Osteoblast (primary cell): ENCODE measurements around the gene CHRM1. TPM values are rescaled to one million over a fixed set of nuclear protein-coding genes. Genes with fewer than 3 reads are reported as not detected.

Experiments used
- DNase-seq: peaks from one replicate; pipeline ENCODE4 v3.0.0; 2011; ENCODE audit warnings: low spot score, mixed read lengths; ENCODE audit not compliant: insufficient read length; ENCODE audit errors: missing footprints
- H2AFZ ChIP-seq: 2 replicates; pipeline ENCODE4 v1.6.0; 2011; ENCODE audit warnings: mild to moderate bottlenecking, low read length
- H3K27ac ChIP-seq: 2 replicates; pipeline ENCODE4 v1.5.1; 2011; ENCODE audit warnings: mild to moderate bottlenecking, low read depth, low read length, moderate library complexity
- H3K27me3 ChIP-seq: 2 replicates; pipeline ENCODE4 v1.6.0; 2012; ENCODE audit warnings: mild to moderate bottlenecking, control low read depth, inconsistent platforms, low read length, moderate library complexity; ENCODE audit not compliant: insufficient read depth
- H3K36me3 ChIP-seq: 2 replicates; pipeline ENCODE4 v1.5.1; 2011; ENCODE audit warnings: mild to moderate bottlenecking, low read length, control low read depth, moderate library complexity; ENCODE audit not compliant: insufficient read depth
- H3K4me1 ChIP-seq: 2 replicates; pipeline ENCODE4 v1.5.1; 2011; ENCODE audit warnings: mild to moderate bottlenecking, low read length, control low read depth, moderate library complexity; ENCODE audit not compliant: insufficient read depth
- H3K4me2 ChIP-seq: 2 replicates; pipeline ENCODE4 v1.6.0; 2011; ENCODE audit warnings: mild to moderate bottlenecking, low read length; ENCODE audit not compliant: insufficient read depth
- H3K4me3 ChIP-seq: fragments of 200-600 bp; sonication (generic); 3 replicates; pipeline ENCODE4 v1.5.1; 2012; ENCODE audit warnings: mild to moderate bottlenecking, low read length, inconsistent platforms; ENCODE audit not compliant: insufficient read depth
- H3K79me2 ChIP-seq: 2 replicates; pipeline ENCODE4 v1.6.0; 2012; ENCODE audit warnings: mild to moderate bottlenecking, low read length, control low read depth, inconsistent platforms; ENCODE audit not compliant: insufficient read depth
- H3K9me3 ChIP-seq: 2 replicates; pipeline ENCODE4 v1.5.1; 2011; ENCODE audit warnings: low read depth, low read length, control low read depth
- H4K20me1 ChIP-seq: 2 replicates; pipeline ENCODE4 v1.6.0; 2012; ENCODE audit warnings: mild to moderate bottlenecking, low read length, control low read depth; ENCODE audit not compliant: insufficient read depth
- total RNA-seq: library from RNA; depleted of rRNA; stranded (reverse); fragments of >200 nt; gene quantifications from 2 replicates; pipeline ENCODE4 v1.2.3, GENCODE V29; 2012
- TF ChIP-seq, protein P1 (sequence below): IDR thresholded peaks from 2 replicates; pipeline ENCODE4 v1.5.1; 2011; ENCODE audit warnings: mild to moderate bottlenecking, low read depth, low read length, moderate library complexity; ENCODE audit errors: extremely low read depth

The CHRM1 gene
- total RNA-seq, 1 donor, result not detected

DNA sequence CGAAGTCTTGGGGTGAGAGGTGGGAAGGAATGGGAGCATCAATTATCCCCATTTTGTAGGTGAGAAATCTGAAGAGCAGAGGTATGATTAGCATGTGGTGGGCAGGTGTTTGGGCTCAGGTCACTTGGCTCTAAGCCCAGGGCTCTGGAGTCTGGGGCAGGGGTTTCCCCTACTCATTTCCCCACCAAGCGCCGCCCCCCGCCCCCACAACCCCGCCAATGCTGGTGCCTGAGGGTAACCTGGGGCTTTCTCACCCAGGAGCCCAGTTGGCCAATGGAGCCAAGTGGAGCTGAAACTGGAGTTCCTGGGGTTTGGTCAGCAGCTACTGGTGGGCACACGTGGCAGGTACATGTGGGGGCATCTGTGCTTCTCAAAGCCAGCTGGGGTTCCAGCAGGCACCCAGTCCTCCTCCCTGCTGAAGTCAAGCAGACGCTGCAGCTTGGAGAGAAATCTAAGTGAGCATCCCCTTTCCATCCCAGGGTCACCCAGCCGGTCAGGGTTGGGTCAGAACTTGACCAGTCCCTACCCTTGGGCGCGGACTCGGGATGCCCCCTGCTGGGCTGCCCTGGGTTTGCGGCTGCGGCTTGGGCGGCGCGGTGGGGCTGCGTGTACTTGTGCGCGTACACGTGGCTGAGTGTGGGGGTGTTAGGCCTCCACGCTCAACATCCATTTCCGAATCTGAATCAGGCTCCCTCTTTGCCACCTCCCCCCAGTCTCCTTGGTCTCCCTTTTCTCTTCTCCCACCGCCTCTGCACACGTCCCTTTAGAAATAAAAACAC is 1.7 kb upstream of the CHRM1 start:
- H3K4me2 ChIP-seq, result peak overlapping the region; percentile 74
- no peak overlapping the region for H3K27ac ChIP-seq
- H3K27me3 ChIP-seq, result peaks cover 60% of the 10 kb centered on the region
- no peaks in the 10 kb centered on the region for H3K36me3 ChIP-seq
- DNase-seq, result peak; percentile 84
- H3K4me1 ChIP-seq, result peaks cover 10% of the 10 kb centered on the region
- no peaks in the 10 kb centered on the region for H3K9me3 ChIP-seq
- H2AFZ ChIP-seq, result no peak overlapping the region
- no peaks in the 10 kb centered on the region for H4K20me1 ChIP-seq
- TF ChIP-seq, protein P1, sequence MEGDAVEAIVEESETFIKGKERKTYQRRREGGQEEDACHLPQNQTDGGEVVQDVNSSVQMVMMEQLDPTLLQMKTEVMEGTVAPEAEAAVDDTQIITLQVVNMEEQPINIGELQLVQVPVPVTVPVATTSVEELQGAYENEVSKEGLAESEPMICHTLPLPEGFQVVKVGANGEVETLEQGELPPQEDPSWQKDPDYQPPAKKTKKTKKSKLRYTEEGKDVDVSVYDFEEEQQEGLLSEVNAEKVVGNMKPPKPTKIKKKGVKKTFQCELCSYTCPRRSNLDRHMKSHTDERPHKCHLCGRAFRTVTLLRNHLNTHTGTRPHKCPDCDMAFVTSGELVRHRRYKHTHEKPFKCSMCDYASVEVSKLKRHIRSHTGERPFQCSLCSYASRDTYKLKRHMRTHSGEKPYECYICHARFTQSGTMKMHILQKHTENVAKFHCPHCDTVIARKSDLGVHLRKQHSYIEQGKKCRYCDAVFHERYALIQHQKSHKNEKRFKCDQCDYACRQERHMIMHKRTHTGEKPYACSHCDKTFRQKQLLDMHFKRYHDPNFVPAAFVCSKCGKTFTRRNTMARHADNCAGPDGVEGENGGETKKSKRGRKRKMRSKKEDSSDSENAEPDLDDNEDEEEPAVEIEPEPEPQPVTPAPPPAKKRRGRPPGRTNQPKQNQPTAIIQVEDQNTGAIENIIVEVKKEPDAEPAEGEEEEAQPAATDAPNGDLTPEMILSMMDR, result peak; percentile 34
- H3K79me2 ChIP-seq, result no peaks in the 10 kb centered on the region
- no peak overlapping the region for H3K4me3 ChIP-seq

DNA sequence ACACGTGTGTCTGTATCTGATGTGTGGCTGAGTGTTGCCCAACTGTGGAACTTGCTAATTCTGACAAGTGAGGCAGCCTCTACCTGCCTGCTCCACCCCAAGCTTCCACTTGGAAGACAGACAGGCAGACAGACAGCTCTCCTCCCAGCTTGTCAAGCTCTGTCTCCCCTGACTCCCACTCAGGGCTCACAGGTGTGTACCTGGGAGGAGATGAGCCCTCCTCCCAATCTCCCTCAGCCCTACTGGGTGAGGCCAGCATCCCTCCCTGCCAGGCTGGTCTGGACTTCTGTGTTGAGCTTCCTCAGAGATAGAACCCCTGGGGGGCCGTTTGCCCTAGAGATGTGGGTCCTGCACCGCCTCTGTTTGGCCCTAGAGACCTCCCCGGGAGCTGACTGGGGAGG is 1.0 kb upstream of the CHRM1 start:
- no peak overlapping the region for H2AFZ ChIP-seq
- TF ChIP-seq, protein P1, result no peak
- H3K27ac ChIP-seq, result no peak overlapping the region
- no peaks in the 10 kb centered on the region for H3K79me2 ChIP-seq
- peaks cover 10% of the 10 kb centered on the region for H3K4me1 ChIP-seq
- H3K4me3 ChIP-seq, result no peak overlapping the region
- H3K4me2 ChIP-seq, result no peak overlapping the region
- H4K20me1 ChIP-seq, result no peaks in the 10 kb centered on the region
- DNase-seq, result no peak
- no peaks in the 10 kb centered on the region for H3K36me3 ChIP-seq
- no peaks in the 10 kb centered on the region for H3K9me3 ChIP-seq
- peaks cover 54% of the 10 kb centered on the region for H3K27me3 ChIP-seq

DNA sequence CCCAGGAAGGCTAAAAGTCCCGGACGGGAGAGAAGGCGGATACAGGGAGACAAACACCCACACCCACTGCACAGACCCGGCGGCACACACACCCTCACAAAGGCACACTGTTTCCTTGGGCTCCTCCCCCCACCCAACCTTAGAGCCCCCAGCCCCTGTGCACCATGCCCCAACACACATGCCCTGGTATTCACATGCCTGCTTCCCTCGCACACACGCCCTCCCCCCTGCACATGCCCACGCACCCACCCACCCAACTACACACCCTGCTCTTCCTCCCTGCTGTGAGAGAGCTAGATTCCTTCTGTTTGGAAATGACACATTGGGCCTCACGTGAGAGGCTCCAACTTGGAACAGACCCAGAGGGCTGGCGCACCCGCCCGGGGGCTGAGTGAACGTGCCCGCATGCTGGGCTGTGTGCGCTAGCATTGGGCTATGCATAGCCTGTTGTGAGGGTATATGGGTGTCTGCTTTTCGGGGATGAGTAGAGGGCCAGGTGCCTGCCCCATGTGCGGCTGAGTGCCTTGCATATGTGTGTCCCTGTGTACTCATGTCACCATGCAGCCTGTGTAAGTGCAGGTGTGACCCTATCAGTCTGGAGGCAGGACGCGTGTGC is 518 bp upstream of the CHRM1 start:
- Histone ChIP-seq H3K27ac (no peak overlapping the region), H3K36me3 (no peaks in the 10 kb centered on the region), H3K9me3 (no peaks in the 10 kb centered on the region), H3K4me2 (no peak overlapping the region), H4K20me1 (no peaks in the 10 kb centered on the region), H3K4me1 (peaks cover 10% of the 10 kb centered on the region), H3K4me3 (no peak overlapping the region), H3K79me2 (no peaks in the 10 kb centered on the region), H2AFZ (no peak overlapping the region), H3K27me3 (peaks cover 49% of the 10 kb centered on the region)
- TF ChIP-seq, protein P1, result no peak
- DNase-seq, result peak; percentile 86

DNA sequence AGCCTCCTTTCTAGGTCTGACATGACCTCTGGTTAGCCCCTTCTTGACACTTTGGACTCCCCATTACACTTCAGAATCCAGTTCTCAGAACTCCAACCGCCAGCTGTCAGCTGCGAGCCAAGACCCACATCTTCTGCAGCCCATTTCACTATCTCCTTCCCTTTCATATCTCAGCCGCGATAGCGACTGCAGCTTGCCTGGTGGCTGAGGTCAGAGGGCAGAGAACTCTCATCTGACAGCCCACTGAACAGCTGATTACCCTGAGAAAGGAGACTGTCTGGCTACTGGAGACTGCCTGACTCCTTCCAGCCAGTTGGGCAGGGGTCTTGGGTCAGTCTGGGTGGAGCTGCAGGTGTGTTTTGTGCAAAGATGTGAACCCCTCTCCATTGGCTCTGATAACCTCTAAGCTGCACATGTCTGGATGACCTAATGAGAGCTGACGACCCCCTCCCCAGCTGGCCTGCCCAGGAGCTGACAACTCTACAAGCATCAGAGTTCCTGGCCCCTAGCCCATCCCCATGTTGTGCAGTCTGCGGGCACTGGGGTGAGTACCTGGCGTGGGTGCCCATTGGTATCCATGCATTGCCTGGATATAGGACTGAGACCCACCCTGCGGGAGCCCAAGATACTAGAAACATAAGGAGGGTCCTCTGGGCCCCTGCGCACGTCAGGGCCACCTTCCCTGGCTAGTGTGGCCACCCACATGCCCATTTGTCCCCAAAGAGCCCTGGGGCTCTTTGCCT is 1.1 kb downstream of the CHRM1 start:
- DNase-seq, result peak; percentile 39
- H2AFZ ChIP-seq, result no peak overlapping the region
- H3K4me2 ChIP-seq, result no peak overlapping the region
- peaks cover 10% of the 10 kb centered on the region for H3K4me1 ChIP-seq
- no peak overlapping the region for H3K27ac ChIP-seq
- H3K79me2 ChIP-seq, result no peaks in the 10 kb centered on the region
- no peaks in the 10 kb centered on the region for H3K9me3 ChIP-seq
- H3K4me3 ChIP-seq, result no peak overlapping the region
- TF ChIP-seq, protein P1, result no peak
- H3K36me3 ChIP-seq, result no peaks in the 10 kb centered on the region
- H4K20me1 ChIP-seq, result no peaks in the 10 kb centered on the region
- peaks cover 33% of the 10 kb centered on the region for H3K27me3 ChIP-seq
